H1 (cell line): ENCODE results near the gene SMYD3. TPM values are rescaled to one million over a fixed set of nuclear protein-coding genes. Genes with fewer than 3 reads are reported as not detected.

Experiments
- ASH2L ChIP-seq: fragments of 200-600, 300-600 bp; sonication (generic); IDR thresholded peaks from one replicate; pipeline ENCODE4 v1.7.1; 2017; ENCODE audit warnings: low read length
- EGR1 ChIP-seq: IDR thresholded peaks from 2 replicates; pipeline ENCODE4 v1.6.1; 2011; ENCODE audit warnings: low read depth, low read length, borderline replicate concordance
- PHF8 ChIP-seq: fragments of 200-600 bp; sonication (generic); conservative IDR thresholded peaks from 2 replicates; pipeline ENCODE4 v1.7.1; 2012; ENCODE audit warnings: low read depth, mild to moderate bottlenecking, inconsistent platforms, low read length, moderate library complexity
- SP4 ChIP-seq: IDR thresholded peaks from 2 replicates; pipeline ENCODE4 v1.6.1; 2012; ENCODE audit warnings: low read length, inconsistent platforms
- TAF7 ChIP-seq: optimal IDR thresholded peaks from 2 replicates; pipeline ENCODE3; 2011; ENCODE audit warnings: low read depth, mild to moderate bottlenecking, inconsistent platforms, low read length, moderate library complexity, borderline replicate concordance
- TBP ChIP-seq: IDR thresholded peaks from 2 replicates; pipeline ENCODE4 v1.6.1; 2011; ENCODE audit warnings: low read depth, low read length, improper control_type of control experiment
- polyA plus RNA-seq, 7 experiments: library from polyadenylated mRNA; depleted of rRNA in 3 of 7; stranded (reverse) in 5 of 7; unstranded in 2 of 7; fragments of >200 nt in 5 of 7; fragments of 200-250 nt in 2 of 7; gene quantifications; 1 replicate in 5 of 7; 2 replicates in 1 of 7; 4 replicates in 1 of 7; pipeline versions ENCODE4 v1.2.1 to v1.2.3, GENCODE V29; 2011 to 2013; ENCODE audit warnings: missing spikeins in 2 of 7, mixed read lengths in 2 of 7
- total RNA-seq: library from RNA; stranded (reverse); fragmentation: NEBNext Ultra II Directional; extraction: Animal tissue kit (Norgen Biotek cat#: 25700); gene quantifications from 2 replicates; pipeline ENCODE4 v1.2.1, GENCODE V29; 2021
- TF ChIP-seq, protein P1 (sequence below): fragments of 300-600 bp; sonication (generic); IDR thresholded peaks from 2 replicates; pipeline ENCODE4 v1.7.1; 2012; ENCODE audit warnings: low read length, moderate library complexity, mild to moderate bottlenecking, inconsistent platforms; ENCODE audit not compliant: insufficient replicate concordance
- TF ChIP-seq, protein P2 (sequence below): IDR thresholded peaks from 2 replicates; pipeline ENCODE4 v1.6.1; 2011; ENCODE audit warnings: low read length, improper control_type of control experiment

The SMYD3 gene
- total and polyA plus RNA-seq, 2 of the 8 experiments (the other 6 are each of a cell fraction or from before 2014, with no cell fraction given), result 17.3 to 25.4 TPM

DNA sequence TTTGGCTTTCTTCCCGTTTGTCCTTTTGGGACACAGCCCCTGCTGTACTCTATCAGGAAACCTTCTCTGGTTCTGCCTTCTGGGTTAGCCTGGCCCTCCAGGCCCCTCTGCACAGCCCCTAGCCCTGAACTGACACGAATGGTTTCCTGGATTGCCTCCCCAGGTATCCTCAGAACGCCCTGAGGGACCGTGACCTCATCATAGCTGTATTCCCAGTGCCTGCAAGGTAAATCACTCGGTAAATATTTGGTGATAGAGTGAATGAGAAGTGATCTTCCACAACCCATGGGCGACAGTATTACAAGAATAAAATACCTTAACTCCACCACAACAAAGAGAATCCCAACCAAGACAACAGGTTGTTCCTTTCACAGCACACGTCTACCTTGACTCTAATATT is 637.2 kb downstream of the SMYD3 start (continued):
- TF ChIP-seq, protein P1, sequence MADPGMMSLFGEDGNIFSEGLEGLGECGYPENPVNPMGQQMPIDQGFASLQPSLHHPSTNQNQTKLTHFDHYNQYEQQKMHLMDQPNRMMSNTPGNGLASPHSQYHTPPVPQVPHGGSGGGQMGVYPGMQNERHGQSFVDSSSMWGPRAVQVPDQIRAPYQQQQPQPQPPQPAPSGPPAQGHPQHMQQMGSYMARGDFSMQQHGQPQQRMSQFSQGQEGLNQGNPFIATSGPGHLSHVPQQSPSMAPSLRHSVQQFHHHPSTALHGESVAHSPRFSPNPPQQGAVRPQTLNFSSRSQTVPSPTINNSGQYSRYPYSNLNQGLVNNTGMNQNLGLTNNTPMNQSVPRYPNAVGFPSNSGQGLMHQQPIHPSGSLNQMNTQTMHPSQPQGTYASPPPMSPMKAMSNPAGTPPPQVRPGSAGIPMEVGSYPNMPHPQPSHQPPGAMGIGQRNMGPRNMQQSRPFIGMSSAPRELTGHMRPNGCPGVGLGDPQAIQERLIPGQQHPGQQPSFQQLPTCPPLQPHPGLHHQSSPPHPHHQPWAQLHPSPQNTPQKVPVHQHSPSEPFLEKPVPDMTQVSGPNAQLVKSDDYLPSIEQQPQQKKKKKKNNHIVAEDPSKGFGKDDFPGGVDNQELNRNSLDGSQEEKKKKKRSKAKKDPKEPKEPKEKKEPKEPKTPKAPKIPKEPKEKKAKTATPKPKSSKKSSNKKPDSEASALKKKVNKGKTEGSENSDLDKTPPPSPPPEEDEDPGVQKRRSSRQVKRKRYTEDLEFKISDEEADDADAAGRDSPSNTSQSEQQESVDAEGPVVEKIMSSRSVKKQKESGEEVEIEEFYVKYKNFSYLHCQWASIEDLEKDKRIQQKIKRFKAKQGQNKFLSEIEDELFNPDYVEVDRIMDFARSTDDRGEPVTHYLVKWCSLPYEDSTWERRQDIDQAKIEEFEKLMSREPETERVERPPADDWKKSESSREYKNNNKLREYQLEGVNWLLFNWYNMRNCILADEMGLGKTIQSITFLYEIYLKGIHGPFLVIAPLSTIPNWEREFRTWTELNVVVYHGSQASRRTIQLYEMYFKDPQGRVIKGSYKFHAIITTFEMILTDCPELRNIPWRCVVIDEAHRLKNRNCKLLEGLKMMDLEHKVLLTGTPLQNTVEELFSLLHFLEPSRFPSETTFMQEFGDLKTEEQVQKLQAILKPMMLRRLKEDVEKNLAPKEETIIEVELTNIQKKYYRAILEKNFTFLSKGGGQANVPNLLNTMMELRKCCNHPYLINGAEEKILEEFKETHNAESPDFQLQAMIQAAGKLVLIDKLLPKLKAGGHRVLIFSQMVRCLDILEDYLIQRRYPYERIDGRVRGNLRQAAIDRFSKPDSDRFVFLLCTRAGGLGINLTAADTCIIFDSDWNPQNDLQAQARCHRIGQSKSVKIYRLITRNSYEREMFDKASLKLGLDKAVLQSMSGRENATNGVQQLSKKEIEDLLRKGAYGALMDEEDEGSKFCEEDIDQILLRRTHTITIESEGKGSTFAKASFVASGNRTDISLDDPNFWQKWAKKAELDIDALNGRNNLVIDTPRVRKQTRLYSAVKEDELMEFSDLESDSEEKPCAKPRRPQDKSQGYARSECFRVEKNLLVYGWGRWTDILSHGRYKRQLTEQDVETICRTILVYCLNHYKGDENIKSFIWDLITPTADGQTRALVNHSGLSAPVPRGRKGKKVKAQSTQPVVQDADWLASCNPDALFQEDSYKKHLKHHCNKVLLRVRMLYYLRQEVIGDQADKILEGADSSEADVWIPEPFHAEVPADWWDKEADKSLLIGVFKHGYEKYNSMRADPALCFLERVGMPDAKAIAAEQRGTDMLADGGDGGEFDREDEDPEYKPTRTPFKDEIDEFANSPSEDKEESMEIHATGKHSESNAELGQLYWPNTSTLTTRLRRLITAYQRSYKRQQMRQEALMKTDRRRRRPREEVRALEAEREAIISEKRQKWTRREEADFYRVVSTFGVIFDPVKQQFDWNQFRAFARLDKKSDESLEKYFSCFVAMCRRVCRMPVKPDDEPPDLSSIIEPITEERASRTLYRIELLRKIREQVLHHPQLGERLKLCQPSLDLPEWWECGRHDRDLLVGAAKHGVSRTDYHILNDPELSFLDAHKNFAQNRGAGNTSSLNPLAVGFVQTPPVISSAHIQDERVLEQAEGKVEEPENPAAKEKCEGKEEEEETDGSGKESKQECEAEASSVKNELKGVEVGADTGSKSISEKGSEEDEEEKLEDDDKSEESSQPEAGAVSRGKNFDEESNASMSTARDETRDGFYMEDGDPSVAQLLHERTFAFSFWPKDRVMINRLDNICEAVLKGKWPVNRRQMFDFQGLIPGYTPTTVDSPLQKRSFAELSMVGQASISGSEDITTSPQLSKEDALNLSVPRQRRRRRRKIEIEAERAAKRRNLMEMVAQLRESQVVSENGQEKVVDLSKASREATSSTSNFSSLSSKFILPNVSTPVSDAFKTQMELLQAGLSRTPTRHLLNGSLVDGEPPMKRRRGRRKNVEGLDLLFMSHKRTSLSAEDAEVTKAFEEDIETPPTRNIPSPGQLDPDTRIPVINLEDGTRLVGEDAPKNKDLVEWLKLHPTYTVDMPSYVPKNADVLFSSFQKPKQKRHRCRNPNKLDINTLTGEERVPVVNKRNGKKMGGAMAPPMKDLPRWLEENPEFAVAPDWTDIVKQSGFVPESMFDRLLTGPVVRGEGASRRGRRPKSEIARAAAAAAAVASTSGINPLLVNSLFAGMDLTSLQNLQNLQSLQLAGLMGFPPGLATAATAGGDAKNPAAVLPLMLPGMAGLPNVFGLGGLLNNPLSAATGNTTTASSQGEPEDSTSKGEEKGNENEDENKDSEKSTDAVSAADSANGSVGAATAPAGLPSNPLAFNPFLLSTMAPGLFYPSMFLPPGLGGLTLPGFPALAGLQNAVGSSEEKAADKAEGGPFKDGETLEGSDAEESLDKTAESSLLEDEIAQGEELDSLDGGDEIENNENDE, result no peak
- TF ChIP-seq PHF8, result no peak
- TF ChIP-seq, protein P2, sequence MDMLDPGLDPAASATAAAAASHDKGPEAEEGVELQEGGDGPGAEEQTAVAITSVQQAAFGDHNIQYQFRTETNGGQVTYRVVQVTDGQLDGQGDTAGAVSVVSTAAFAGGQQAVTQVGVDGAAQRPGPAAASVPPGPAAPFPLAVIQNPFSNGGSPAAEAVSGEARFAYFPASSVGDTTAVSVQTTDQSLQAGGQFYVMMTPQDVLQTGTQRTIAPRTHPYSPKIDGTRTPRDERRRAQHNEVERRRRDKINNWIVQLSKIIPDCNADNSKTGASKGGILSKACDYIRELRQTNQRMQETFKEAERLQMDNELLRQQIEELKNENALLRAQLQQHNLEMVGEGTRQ, result no peak
- no peak for TF ChIP-seq TAF7
- no peak for TF ChIP-seq SP4
- no peak for TF ChIP-seq EGR1
- no peak for TF ChIP-seq TBP
- TF ChIP-seq ASH2L, result no peak
- TF ChIP-seq, all 59 proteins: peak for 0
